Activated T-helper 2 cell treated with anti-CD3 and anti-CD28 coated beads, Interferon-gamma antibody, Interleukin-2, Interleukin-4, amounts not matched to agents 10 μg/mL and 5 μg/mL and 100 μg/mL, durations not matched to agents 14 hours and 24 hours and 36 hours (primary cell): Measurements from ENCODE around the gene TBC1D24. TPM values are rescaled to one million over a fixed set of nuclear protein-coding genes. Genes with fewer than 3 reads are reported as not detected.

Source experiments
- DNase-seq: peaks from one replicate; pipeline ENCODE4 v3.0.0; 2021; ENCODE audit warnings: low spot score
- H3K27ac Mint-ChIP-seq: one replicate; pipeline ENCODE4 v1.8.0; 2021; ENCODE audit warnings: mixed read lengths
- H3K27me3 Mint-ChIP-seq: one replicate; pipeline ENCODE4 v1.8.0; 2021; ENCODE audit warnings: low read depth, mixed read lengths
- H3K36me3 Mint-ChIP-seq: one replicate; pipeline ENCODE4 v1.8.0; 2021; ENCODE audit warnings: low read depth, mixed read lengths
- H3K4me1 Mint-ChIP-seq: one replicate; pipeline ENCODE4 v1.8.0; 2021; ENCODE audit warnings: low read depth, mixed read lengths
- H3K4me3 Mint-ChIP-seq: one replicate; pipeline ENCODE4 v1.8.0; 2021; ENCODE audit warnings: low read depth, mild to moderate bottlenecking, moderate library complexity, mixed read lengths
- H3K9me3 Mint-ChIP-seq: one replicate; pipeline ENCODE4 v1.8.0; 2021; ENCODE audit warnings: mixed read lengths
- intact Hi-C: fragments of 100-400 bp; cut with micrococcal nuclease; formaldehyde crosslinking; loops from one replicate; pipeline ENCODE4 v1.15.1; 2023
- total RNA-seq: library from RNA; stranded (reverse); gene quantifications from 2 replicates; pipeline ENCODE4 v1.2.3, GENCODE V29; 2022

The TBC1D24 gene
- total RNA-seq, 1 donor from 2014 or later: 21.4 TPM

DNA sequence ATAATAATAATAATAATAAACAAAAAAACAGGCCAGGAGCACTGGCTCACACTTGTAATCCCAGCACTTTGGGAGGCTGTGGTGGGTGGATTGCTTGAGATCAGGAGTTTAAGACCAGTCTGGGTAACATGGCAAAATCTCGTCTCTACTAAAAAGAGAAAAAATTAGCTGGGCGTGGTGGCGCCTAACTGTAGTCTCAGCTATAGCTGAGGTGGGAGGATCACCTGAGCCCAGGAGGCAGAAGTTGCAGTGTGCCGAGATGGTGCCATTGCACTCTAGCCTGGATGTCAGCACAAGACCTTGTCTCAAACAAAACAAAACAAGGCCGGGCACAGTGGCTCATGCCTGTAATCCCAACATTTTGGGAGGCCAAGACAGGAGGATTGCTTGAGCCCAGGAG is 20.1 kb downstream of the TBC1D24 start:
- H3K4me1 Mint-ChIP-seq: no peaks in the 10 kb centered on the region
- H3K4me3 Mint-ChIP-seq: no peak overlapping the region
- no peak overlapping the region for H3K27ac Mint-ChIP-seq
- DNase-seq: no peak
- peaks cover 3% of the 10 kb centered on the region for H3K36me3 Mint-ChIP-seq
- no peaks in the 10 kb centered on the region for H3K27me3 Mint-ChIP-seq
- no peaks in the 10 kb centered on the region for H3K9me3 Mint-ChIP-seq
- intact Hi-C loops: no loop called here

DNA sequence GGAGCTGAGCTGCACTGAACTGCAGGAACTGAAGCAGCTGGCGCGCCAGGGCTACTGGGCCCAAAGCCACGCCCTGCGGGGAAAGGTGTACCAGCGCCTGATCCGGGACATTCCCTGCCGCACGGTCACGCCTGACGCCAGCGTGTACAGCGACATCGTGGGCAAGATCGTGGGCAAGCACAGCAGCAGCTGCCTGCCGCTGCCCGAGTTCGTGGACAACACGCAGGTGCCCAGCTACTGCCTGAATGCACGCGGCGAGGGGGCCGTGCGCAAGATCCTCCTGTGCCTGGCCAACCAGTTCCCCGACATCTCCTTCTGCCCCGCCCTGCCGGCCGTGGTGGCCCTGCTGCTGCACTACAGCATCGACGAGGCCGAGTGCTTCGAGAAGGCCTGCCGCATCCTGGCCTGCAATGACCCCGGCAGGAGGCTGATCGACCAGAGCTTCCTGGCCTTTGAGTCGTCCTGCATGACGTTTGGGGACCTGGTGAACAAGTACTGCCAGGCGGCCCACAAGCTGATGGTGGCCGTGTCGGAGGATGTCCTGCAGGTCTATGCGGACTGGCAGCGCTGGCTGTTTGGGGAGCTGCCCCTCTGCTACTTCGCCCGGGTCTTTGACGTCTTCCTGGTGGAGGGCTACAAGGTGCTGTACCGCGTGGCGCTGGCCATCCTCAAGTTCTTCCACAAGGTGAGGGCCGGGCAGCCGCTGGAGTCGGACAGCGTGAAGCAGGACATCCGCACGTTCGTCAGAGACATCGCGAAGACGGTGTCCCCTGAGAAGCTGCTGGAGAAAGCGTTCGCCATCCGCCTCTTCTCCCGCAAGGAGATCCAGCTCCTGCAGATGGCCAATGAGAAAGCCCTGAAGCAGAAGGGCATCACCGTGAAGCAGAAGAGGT is 21.5 kb downstream of the TBC1D24 start:
- Mint-ChIP-seq H3K36me3 (peaks cover 3% of the 10 kb centered on the region), H3K27ac (no peak overlapping the region), H3K4me1 (no peaks in the 10 kb centered on the region), H3K9me3 (no peaks in the 10 kb centered on the region), H3K4me3 (no peak overlapping the region), H3K27me3 (no peaks in the 10 kb centered on the region)
- intact Hi-C loops: no loop called here
- no peak for DNase-seq

DNA sequence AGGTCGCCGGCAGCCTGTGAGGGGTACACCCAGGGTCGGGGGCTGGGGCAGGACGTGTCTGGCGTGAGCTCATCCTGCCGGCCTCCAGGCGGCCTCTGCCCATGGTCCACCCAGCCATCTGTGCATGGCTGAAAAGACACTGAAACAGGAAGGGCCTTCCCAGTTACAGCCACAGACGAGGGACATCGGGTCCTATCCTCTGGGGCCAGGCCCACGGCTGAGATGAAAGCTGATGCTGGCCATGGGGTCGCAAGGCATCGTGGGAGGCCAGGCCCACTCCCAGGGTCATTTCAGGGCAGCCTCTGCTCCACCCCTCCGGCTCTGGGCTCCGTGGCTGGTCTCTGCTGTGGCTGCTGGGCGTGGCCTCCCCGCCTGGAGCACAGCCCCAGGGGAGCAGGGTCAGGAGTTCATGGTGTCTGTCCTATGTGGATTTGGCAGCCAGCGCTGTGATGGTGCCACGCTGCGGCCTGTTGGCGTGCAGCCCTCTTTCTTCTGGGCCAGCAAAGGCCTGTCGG is 22.2 kb downstream of the TBC1D24 start:
- Mint-ChIP-seq H3K9me3 (no peaks in the 10 kb centered on the region), H3K36me3 (peaks cover 3% of the 10 kb centered on the region), H3K27me3 (no peaks in the 10 kb centered on the region), H3K4me3 (no peak overlapping the region), H3K4me1 (no peaks in the 10 kb centered on the region), H3K27ac (no peak overlapping the region)
- no peak for DNase-seq
- intact Hi-C loops: no loop called here

DNA sequence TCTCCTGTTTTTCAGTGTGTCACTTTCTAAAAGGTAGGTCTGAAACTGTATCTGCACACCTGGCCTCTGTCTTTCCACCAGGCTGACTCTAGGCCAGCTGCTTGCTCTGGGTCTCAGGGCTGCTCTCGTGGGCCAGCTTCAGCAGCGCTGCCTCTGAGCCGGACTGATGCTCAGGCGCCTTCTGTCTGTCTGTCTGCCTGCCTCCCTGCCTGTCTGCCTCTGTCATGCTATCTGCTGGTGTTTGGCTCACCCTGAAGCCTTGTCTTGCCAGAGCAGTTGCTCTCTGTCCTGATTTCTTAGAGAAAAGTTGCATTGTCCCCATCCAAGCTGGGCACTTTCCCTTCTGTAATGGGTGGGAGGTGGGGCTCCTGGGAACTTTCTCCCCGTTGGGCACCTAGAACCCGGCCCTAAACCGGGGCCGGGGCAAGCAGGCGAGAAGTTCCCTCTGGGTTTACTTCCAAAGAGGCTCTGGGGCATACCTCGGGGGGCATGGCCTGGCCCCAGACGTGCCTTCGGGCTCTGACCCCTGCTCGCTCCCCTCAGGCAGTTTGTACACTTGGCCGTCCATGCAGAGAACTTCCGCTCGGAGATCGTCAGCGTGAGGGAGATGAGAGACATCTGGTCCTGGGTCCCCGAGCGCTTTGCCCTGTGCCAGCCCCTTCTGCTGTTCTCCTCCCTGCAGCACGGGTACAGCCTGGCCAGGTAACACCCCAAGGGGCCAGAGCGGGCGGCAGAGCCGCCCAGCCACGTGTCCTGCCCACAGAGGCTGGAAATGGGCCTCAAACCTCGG is 23.0 kb downstream of the TBC1D24 start:
- peaks cover 3% of the 10 kb centered on the region for H3K36me3 Mint-ChIP-seq
- H3K4me3 Mint-ChIP-seq: no peak overlapping the region
- intact Hi-C loops: no loop called here
- no peaks in the 10 kb centered on the region for H3K4me1 Mint-ChIP-seq
- no peaks in the 10 kb centered on the region for H3K9me3 Mint-ChIP-seq
- no peaks in the 10 kb centered on the region for H3K27me3 Mint-ChIP-seq
- DNase-seq: no peak
- no peak overlapping the region for H3K27ac Mint-ChIP-seq

DNA sequence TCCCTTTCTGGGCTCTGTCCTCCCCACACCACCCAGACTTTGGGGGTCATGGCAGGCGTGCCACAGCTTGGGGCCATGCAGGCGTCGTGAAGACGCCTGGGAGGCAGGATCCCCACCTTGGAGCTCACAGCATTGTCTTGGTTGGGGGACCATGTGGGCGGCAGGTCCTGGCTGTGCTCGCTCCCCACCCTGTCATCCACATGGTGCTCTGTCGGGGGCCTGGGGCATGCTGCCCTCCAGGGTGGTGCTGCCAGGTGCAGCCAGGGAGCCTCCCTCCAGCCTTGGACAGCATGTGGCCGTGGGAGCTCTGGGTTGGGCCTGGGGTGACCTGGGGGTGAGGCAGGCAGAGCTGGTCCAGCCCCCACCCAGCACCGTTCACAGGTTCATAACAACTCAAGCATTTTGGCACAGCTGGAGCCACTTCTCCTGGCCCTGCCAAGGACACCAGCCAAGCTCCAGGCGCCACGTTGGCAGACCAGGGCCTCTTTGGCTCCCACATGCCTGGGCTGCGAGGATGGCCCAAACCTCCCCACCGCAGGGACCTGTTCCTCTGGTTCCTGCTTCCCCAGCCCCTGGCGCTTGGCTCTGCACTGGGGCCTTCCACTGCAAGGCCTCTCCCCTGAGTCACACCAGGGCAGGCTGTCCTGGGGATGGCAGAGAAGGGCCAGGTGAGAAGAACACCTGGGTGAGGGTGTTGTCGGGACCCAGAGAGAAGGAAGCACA is 23.8 kb downstream of the TBC1D24 start:
- no peaks in the 10 kb centered on the region for H3K9me3 Mint-ChIP-seq
- H3K36me3 Mint-ChIP-seq: peaks cover 3% of the 10 kb centered on the region
- H3K4me3 Mint-ChIP-seq: no peak overlapping the region
- no peaks in the 10 kb centered on the region for H3K27me3 Mint-ChIP-seq
- intact Hi-C loops: no loop called here
- DNase-seq: no peak
- H3K27ac Mint-ChIP-seq: no peak overlapping the region
- H3K4me1 Mint-ChIP-seq: no peaks in the 10 kb centered on the region

DNA sequence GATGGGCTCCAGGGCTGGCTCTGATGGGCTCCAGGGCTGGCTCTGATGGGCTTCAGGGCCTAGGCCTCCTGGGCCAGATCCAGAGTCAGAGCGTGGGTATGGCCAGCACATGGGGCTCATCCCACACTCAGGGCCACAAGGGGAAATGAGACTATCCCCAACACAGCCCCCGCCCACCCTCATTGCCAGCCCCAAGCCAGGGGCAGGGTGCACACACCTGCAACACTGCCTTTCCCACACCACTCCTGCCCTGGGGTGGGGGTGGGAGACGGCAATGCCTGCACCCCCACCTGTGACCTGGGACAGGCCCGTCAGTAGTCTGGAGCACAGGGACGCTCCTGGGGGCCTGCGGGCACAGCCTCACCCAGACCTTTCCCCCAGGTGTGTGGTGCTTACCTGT is 24.5 kb downstream of the TBC1D24 start:
- no peaks in the 10 kb centered on the region for H3K27me3 Mint-ChIP-seq
- H3K27ac Mint-ChIP-seq: no peak overlapping the region
- no peaks in the 10 kb centered on the region for H3K4me1 Mint-ChIP-seq
- intact Hi-C loops: no loop called here
- no peak for DNase-seq
- H3K36me3 Mint-ChIP-seq: peaks cover 3% of the 10 kb centered on the region
- H3K9me3 Mint-ChIP-seq: no peaks in the 10 kb centered on the region
- H3K4me3 Mint-ChIP-seq: no peak overlapping the region

DNA sequence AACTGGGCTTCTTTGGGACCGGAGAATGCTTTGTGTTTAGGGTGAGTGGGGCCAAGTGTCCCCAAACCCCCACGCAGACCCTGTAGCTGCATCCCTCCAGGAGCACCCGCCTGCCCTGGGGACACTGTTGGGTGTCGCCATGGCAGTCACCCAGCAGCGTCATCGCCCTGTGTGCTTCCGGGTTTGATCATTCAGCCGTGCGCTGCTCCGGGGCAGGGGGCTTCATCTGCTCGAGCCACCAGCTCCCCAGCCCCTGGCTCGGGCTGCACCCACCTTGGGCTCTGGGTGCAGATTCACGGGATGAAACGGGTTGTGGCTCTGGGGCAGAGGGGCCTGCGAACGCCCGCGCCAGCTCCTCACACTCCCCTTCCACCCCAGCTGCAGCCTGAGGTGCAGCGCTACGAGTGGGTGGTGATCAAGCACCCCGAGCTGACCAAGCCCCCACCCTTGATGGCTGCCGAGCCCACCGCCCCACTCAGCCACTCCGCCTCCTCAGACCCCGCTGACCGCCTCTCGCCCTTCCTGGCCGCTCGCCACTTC is 25.0 kb downstream of the TBC1D24 start:
- H3K4me3 Mint-ChIP-seq: no peak overlapping the region

DNA sequence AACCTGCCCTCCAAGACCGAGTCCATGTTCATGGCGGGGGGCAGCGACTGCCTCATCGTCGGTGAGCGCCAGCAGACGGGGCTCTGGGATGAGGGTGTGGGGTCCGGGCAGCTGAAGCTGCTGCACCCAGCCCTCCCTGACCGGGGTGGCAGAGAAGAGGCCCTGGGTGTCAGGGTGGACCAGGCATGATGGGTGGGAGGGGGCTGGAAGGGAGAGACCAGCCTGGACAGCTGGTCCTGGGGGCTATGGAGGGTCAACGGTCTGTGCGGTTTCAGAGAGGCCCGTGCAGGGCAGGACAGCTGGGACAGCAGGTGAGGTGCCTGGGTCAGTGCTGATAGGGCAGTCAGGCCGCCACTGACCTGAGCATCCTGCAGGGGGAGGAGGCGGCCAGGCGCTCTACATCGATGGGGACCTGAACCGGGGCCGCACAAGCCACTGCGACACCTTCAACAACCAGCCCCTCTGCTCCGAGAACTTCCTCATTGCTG is 25.5 kb downstream of the TBC1D24 start:
- Mint-ChIP-seq H3K9me3 (no peaks in the 10 kb centered on the region), H3K36me3 (peaks cover 3% of the 10 kb centered on the region), H3K4me3 (no peak overlapping the region), H3K27ac (no peak overlapping the region), H3K4me1 (no peaks in the 10 kb centered on the region), H3K27me3 (no peaks in the 10 kb centered on the region)
- DNase-seq: no peak
- intact Hi-C loops: no loop called here

More for the DNA sequence above, 25.0 kb downstream of the TBC1D24 start:
- H3K4me1 Mint-ChIP-seq: no peaks in the 10 kb centered on the region
- intact Hi-C loops: no loop called here
- no peak overlapping the region for H3K27ac Mint-ChIP-seq
- no peaks in the 10 kb centered on the region for H3K27me3 Mint-ChIP-seq
- DNase-seq: no peak
- peaks cover 3% of the 10 kb centered on the region for H3K36me3 Mint-ChIP-seq
- H3K9me3 Mint-ChIP-seq: no peaks in the 10 kb centered on the region

DNA sequence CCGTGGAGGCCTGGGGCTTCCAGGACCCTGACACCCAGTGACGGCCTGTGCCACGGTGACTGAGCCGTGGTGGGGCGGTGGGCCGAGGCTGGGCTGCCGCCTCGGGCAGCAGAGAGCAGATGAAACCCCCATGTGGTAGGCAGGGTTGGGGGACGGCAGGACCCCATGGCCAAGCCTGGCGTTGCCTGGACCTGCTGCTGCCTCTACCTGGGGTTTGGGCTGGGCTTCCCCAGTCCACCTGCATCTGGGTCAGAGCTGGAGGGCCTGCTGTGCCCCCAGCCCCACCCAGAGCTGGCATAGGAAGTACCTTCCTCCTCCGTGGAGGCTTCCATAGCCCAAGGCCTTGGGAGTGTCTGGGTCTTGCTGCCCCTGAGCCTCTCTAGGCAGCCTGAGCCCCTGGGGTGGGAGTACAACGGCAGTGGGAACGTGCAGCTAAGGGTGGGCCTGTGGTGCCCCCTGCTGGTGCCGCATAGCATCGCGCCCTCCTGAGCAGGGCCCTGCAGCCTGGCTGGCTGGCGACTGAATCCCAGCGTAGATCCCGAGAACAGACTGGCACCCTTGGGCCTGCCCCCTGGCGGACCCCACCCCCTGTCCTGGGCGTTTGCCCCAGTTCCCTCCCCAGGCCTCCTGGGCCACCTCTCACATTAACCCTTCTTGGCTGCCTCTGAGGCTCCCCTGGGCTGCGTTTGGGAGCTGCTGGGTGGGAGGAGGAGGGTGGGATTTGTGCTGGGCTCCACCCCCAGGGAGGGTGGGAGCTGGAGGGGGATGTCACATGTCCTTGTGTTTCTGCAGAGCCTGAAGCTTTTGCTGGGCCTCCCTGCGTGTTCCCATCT is 26.2 kb downstream of the TBC1D24 start:
- Mint-ChIP-seq H3K9me3 (no peaks in the 10 kb centered on the region), H3K36me3 (peaks cover 3% of the 10 kb centered on the region), H3K27ac (no peak overlapping the region), H3K4me1 (no peaks in the 10 kb centered on the region), H3K27me3 (no peaks in the 10 kb centered on the region), H3K4me3 (no peak overlapping the region)
- peak; percentile 69 for DNase-seq
- intact Hi-C loops: no loop called here

DNA sequence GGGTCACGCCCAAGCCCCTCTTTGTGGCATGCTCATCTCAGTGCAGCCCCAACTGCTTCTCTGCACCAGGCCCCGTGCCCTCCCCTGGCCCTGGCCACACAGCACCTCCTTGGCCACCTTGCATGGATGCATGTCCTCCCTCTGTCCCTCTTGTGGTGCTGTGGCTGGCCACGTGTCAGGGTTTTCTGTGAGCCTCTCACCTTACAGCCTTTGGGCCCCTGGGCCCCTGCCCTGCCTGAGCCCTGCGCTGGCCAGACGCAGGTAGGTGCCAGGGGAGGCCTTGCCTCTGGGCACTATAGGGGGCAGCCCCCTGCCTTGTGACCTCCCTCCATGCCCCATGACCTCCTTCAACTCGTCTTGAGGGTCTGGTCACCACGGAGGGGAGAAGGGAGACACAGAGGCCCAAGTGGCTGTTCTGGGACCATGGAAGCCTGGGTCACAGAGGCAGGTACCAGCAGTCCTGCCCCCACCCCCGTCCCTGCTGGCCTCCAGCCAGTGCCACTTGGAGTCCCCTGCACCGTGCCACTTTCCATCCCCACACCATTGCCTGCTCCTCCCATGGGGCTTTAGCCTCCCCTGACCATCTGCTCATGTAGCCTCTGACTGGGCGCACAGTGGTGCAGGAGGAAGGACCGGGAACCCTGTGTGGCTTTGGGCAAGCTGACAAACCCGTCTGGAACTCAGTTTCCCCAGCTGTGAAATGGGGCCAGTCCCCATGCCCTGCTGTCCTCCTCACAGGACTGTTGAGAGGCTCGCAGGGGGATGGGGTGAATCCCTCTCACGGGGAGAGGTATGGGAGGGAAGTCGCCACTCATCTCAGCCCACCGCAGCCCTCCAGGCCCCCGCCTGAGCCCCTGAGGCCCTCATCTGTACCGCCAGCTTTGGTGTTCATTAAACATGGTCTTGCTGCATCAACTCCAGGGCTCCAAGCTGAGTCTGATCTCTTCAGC is 27.3 kb downstream of the TBC1D24 start:
- H3K36me3 Mint-ChIP-seq: peaks cover 3% of the 10 kb centered on the region
- H3K4me3 Mint-ChIP-seq: no peak overlapping the region
- no peaks in the 10 kb centered on the region for H3K4me1 Mint-ChIP-seq
- intact Hi-C loops: no loop called here
- H3K9me3 Mint-ChIP-seq: no peaks in the 10 kb centered on the region
- DNase-seq: no peak
- H3K27ac Mint-ChIP-seq: no peak overlapping the region
- no peaks in the 10 kb centered on the region for H3K27me3 Mint-ChIP-seq

DNA sequence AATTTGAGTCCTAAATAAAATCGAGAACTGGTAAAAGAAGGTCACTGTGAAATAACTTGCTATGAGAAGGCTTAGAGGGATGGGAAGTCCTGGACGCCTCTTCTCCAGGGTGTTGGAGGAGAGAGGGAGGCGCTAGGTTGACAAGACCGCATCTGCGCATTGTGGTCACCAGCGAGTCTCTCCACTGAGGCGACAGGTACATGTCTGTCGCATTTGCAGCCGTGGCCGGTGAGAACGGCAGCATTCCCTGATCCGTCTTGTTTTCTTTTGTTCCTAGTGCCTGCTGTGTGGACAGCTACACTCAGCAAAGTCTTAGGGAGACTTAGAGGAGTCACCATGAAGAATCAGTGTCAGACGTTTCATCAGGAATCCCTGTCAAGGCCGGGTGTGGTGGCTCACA is 30.8 kb downstream of the TBC1D24 start:
- Mint-ChIP-seq H3K27me3 (no peaks in the 10 kb centered on the region), H3K4me3 (no peak overlapping the region), H3K9me3 (no peaks in the 10 kb centered on the region), H3K4me1 (no peaks in the 10 kb centered on the region), H3K27ac (no peak overlapping the region), H3K36me3 (no peaks in the 10 kb centered on the region)
- no peak for DNase-seq
- intact Hi-C loops: no loop called here
